ENCODE data around the gene SPOCK2. TPM values are rescaled to one million over a fixed set of nuclear protein-coding genes. Genes with fewer than 3 reads are reported as not detected.

The SPOCK2 gene
- total and polyA plus RNA-seq, 2 donors (not counting 1 experiment from before 2014, with no cell fraction given) = 39.1 to 139 TPM

DNA sequence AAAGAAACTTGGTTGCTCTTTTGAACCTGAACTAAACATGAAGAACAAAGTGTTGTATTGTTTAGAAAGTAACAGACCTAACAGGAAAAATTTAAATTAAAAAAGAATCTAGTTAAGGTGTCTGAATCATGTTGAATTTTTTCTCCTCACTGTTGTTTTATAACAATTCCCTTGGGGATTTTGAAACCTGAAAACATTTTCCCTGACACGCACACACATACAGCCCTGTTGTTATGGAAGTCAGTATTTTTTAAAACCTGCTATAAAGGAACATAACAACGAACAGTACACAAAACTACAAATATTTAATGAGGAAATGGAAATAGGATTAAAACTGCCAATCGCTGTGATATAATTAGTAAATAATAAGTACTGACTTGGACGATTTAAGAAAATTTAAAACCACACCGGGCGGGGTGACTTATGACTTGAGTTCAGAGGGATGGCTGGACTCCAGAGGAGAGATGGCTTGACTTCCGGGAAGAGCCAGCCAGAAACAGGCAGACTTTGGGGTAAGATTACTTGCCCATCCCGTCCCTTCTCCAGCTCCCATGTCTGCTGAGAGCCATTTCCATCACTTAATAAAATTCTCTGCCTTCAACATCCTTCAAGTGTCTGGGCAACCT, 16.2 kb upstream of the SPOCK2 start:
- Mint-ChIP-seq H3K4me1 (peaks cover 26% of the 10 kb centered on the region), H3K27me3 (no peaks in the 10 kb centered on the region), H3K27ac (no peak overlapping the region), H3K9me3 (ENCODE audit: insufficient read depth) (no peaks in the 10 kb centered on the region), H3K4me3 (no peak overlapping the region)
- Histone ChIP-seq H2AFZ (ENCODE audit: insufficient read depth, low read depth, low read length, poor library complexity, severe bottlenecking) (no peak overlapping the region), H3K79me2 (ENCODE audit: control insufficient read depth, insufficient read depth, low read length) (peaks cover 3% of the 10 kb centered on the region), H3K4me2 (replicated peaks; ENCODE audit: low read depth, low read length, poor library complexity, severe bottlenecking) (no peak overlapping the region), H3K9ac (ENCODE audit: low read length) (no peak overlapping the region), H3K27me3 (replicated peaks in 1 of 4; ENCODE audit: control extremely low read depth in 1 of 4, control insufficient read depth in 3 of 4, insufficient read depth in 4 of 4, low read length in 3 of 4) (no peaks in the 10 kb centered on the region), H4K20me1 (ENCODE audit: control insufficient read depth, insufficient read depth, low read length, poor library complexity, severe bottlenecking) (no peaks in the 10 kb centered on the region), H3K36me3 (replicated peaks in 1 of 2; ENCODE audit: control extremely low read depth in 1 of 2, control insufficient read depth in 1 of 2, extremely low read depth in 1 of 2, insufficient read depth in 2 of 2, low read length in 1 of 2) (peaks cover 0 to 23% of the 10 kb centered on the region in 2 experiments), H3K27ac (ENCODE audit: low read length in 2 of 2) (no peak overlapping the region), H3K9me3 (ENCODE audit: control extremely low read depth in 1 of 3, control insufficient read depth in 2 of 3, insufficient read depth in 1 of 3, low read length in 2 of 3) (no peaks in the 10 kb centered on the region), H3K4me3 (ENCODE audit: control extremely low read depth in 1 of 5, extremely low read depth in 1 of 5, insufficient read depth in 1 of 5, low read depth in 2 of 5, low read length in 4 of 5) (no peak overlapping the region), H3K4me1 (ENCODE audit: control insufficient read depth in 2 of 2, insufficient read depth in 2 of 2, low read length in 2 of 2) (peaks cover 13 to 28% of the 10 kb centered on the region in 2 donors)
- 94% methylated on average over 5 of the region's 8 CpGs for WGBS (ENCODE audit: insufficient coverage)
- POLR2A ChIA-PET = no interaction called here
- intact Hi-C loops (cut with micrococcal nuclease) = no loop called here
- TF ChIP-seq, protein P1, sequence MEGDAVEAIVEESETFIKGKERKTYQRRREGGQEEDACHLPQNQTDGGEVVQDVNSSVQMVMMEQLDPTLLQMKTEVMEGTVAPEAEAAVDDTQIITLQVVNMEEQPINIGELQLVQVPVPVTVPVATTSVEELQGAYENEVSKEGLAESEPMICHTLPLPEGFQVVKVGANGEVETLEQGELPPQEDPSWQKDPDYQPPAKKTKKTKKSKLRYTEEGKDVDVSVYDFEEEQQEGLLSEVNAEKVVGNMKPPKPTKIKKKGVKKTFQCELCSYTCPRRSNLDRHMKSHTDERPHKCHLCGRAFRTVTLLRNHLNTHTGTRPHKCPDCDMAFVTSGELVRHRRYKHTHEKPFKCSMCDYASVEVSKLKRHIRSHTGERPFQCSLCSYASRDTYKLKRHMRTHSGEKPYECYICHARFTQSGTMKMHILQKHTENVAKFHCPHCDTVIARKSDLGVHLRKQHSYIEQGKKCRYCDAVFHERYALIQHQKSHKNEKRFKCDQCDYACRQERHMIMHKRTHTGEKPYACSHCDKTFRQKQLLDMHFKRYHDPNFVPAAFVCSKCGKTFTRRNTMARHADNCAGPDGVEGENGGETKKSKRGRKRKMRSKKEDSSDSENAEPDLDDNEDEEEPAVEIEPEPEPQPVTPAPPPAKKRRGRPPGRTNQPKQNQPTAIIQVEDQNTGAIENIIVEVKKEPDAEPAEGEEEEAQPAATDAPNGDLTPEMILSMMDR (IDR thresholded peaks at IDR 0.05) = no peak
- no peak for TF ChIP-seq EZH2 (IDR thresholded peaks at IDR 0.05; ENCODE audit: borderline replicate concordance, insufficient read depth, low read depth, low read length, poor library complexity, severe bottlenecking)
- DNase-seq (no peak), ATAC-seq (ENCODE audit: low read depth) (no peak)
- CTCF ChIA-PET = interaction anchor here (1.2 kb wide), 1 partner anchor 56 kb away, joined by 3 read pairs; no protein-coding TSS in a partner anchor

DNA sequence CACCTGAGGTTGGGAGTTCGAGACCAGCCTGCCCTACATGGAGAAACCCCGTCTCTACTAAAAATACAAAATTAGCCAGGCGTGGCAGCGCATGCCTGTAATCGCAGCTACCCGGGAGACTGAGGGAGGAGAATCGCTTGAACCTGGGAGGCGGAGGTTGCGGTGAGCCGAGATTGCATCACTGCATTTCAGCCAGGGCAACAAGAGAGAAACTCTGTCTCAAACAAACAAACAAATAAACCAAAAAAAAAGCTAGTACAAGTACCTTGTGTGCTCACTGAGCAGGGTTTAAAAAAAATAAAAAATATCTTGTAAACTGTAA, 11.2 kb upstream of the SPOCK2 start:
- Histone ChIP-seq H3K27ac (ENCODE audit: low read length in 2 of 2) (no peak overlapping the region), H3K27me3 (replicated peaks in 1 of 4; ENCODE audit: control extremely low read depth in 1 of 4, control insufficient read depth in 3 of 4, insufficient read depth in 4 of 4, low read length in 3 of 4) (no peaks in the 10 kb centered on the region), H3K79me2 (ENCODE audit: control insufficient read depth, insufficient read depth, low read length) (no peaks in the 10 kb centered on the region), H3K9me3 (ENCODE audit: control extremely low read depth in 1 of 3, control insufficient read depth in 2 of 3, insufficient read depth in 1 of 3, low read length in 2 of 3) (no peaks in the 10 kb centered on the region), H3K4me2 (replicated peaks; ENCODE audit: low read depth, low read length, poor library complexity, severe bottlenecking) (no peak overlapping the region), H3K36me3 (replicated peaks in 1 of 2; ENCODE audit: control extremely low read depth in 1 of 2, control insufficient read depth in 1 of 2, extremely low read depth in 1 of 2, insufficient read depth in 2 of 2, low read length in 1 of 2) (peaks cover 2 to 44% of the 10 kb centered on the region in 2 experiments), H3K4me1 (ENCODE audit: control insufficient read depth in 2 of 2, insufficient read depth in 2 of 2, low read length in 2 of 2) (no peaks in the 10 kb centered on the region), H3K9ac (ENCODE audit: low read length) (no peak overlapping the region), H4K20me1 (ENCODE audit: control insufficient read depth, insufficient read depth, low read length, poor library complexity, severe bottlenecking) (no peaks in the 10 kb centered on the region), H2AFZ (ENCODE audit: insufficient read depth, low read depth, low read length, poor library complexity, severe bottlenecking) (no peak overlapping the region), H3K4me3 (ENCODE audit: control extremely low read depth in 1 of 5, extremely low read depth in 1 of 5, insufficient read depth in 1 of 5, low read depth in 2 of 5, low read length in 4 of 5) (no peak overlapping the region)
- no peaks in the 10 kb centered on the region for H3K4me1 Mint-ChIP-seq
- no peaks in the 10 kb centered on the region for H3K9me3 Mint-ChIP-seq (ENCODE audit: insufficient read depth)
- no peak overlapping the region for H3K4me3 Mint-ChIP-seq
- TF ChIP-seq, protein P1 (IDR thresholded peaks at IDR 0.05) = no peak
- no peak for TF ChIP-seq EZH2 (IDR thresholded peaks at IDR 0.05; ENCODE audit: borderline replicate concordance, insufficient read depth, low read depth, low read length, poor library complexity, severe bottlenecking)
- H3K27ac Mint-ChIP-seq = no peak overlapping the region
- no peaks in the 10 kb centered on the region for H3K27me3 Mint-ChIP-seq
- ATAC-seq (ENCODE audit: low read depth) (no peak), DNase-seq (no peak)
- POLR2A ChIA-PET = interaction anchor here (0.9 kb wide), 1 partner anchor 10 kb away, joined by 4 read pairs; no protein-coding TSS in a partner anchor
- intact Hi-C loops (cut with micrococcal nuclease) = no loop called here
- WGBS (ENCODE audit: insufficient coverage) = 97% methylated on average over 5 of the region's 10 CpGs
- CTCF ChIA-PET = interaction anchor here (1.0 kb wide), 1 partner anchor 51 kb away, joined by 3 read pairs; no protein-coding TSS in a partner anchor

Measured in B cell (primary cell).